Endothelial cell of umbilical vein (primary cell): ENCODE measurements around the gene PLCXD1. TPM values are rescaled to one million over a fixed set of nuclear protein-coding genes. Genes with fewer than 3 reads are reported as not detected.

ENCODE experiments used
- BruUV-seq: library from RNA; stranded (reverse); fragments of 400-500 nt; replicated peaks from 2 replicates; lab custom pipeline; 2021; lab: Mats Ljungman, UMichigan
- CTCF ChIA-PET: fragments of 300-600, 350-600 bp; sonication (Branson Sonifier 250); formaldehyde crosslinking; loops from one replicate; lab custom pipeline; 2021; ENCODE audit warnings: antibody characterized with exemption, inconsistent platforms; lab: Charles Lee
- POLR2A ChIA-PET: fragments of 300-600, 350-600 bp; sonication (Branson Sonifier 250); formaldehyde crosslinking; loops from one replicate; lab custom pipeline; 2021; ENCODE audit warnings: antibody characterized with exemption, inconsistent platforms; lab: Charles Lee
- DNase-seq: peaks from one replicate; pipeline ENCODE4 v3.0.0-alpha.2; 2011; ENCODE audit warnings: low read depth, low spot score
- FAIRE-seq: peaks from 2 replicates; lab custom pipeline; 2011; peaks lifted over from hg19 to GRCh38; lab: Jason Lieb, UNC
- H2AFZ ChIP-seq: 2 replicates; pipeline ENCODE4 v1.6.0; 2012; ENCODE audit warnings: low read depth, low read length, control low read depth, inconsistent platforms
- H3K27ac ChIP-seq: 2 replicates; pipeline ENCODE4 v1.5.1; 2011; ENCODE audit warnings: low read depth, mild to moderate bottlenecking, control low read depth, low read length, moderate library complexity; ENCODE audit not compliant: insufficient read depth
- H3K27me3 ChIP-seq, 2 experiments: 2 replicates each; pipeline versions ENCODE4 v1.6.0 to v1.6.1; 2011; ENCODE audit warnings: low read length in 2 of 2, mixed read lengths in 1 of 2; ENCODE audit not compliant: control insufficient read depth in 2 of 2, insufficient read depth in 2 of 2
- H3K36me3 ChIP-seq, 2 experiments: 2 replicates in 1 of 2; 3 replicates in 1 of 2; pipeline ENCODE4 v1.5.1; 2011; ENCODE audit warnings: low read length in 2 of 2, mild to moderate bottlenecking in 1 of 2, moderate library complexity in 1 of 2; ENCODE audit not compliant: control insufficient read depth in 2 of 2, insufficient read depth in 2 of 2; ENCODE audit errors: extremely low read depth in 1 of 2
- H3K4me1 ChIP-seq: 3 replicates; pipeline ENCODE4 v1.5.1; 2011; ENCODE audit warnings: mild to moderate bottlenecking, low read length; ENCODE audit not compliant: control insufficient read depth, insufficient read depth; ENCODE audit errors: extremely low read depth
- H3K4me2 ChIP-seq: 2 replicates; pipeline ENCODE4 v1.6.1; 2011; ENCODE audit warnings: low read length, control low read depth, mixed read lengths; ENCODE audit not compliant: insufficient read depth
- H3K4me3 ChIP-seq, 3 experiments: fragments of 200-600 bp in 1 of 3; sonication (generic), shearing (Covaris generic) in 1 of 3; replicated peaks in 1 of 3; 2 replicates each; pipeline ENCODE4 v1.5.1; 2011 to 2016; ENCODE audit warnings: control low read depth in 3 of 3, low read length in 3 of 3, mild to moderate bottlenecking in 2 of 3, inconsistent platforms in 1 of 3, low read depth in 1 of 3, moderate library complexity in 1 of 3; ENCODE audit not compliant: insufficient read depth in 1 of 3
- H3K79me2 ChIP-seq: 2 replicates; pipeline ENCODE4 v1.6.0; 2012; ENCODE audit warnings: low read length, inconsistent platforms; ENCODE audit not compliant: control insufficient read depth, insufficient read depth
- H3K9ac ChIP-seq: replicated peaks from 2 replicates; pipeline ENCODE3; 2011; ENCODE audit warnings: low read length, control low read depth; ENCODE audit not compliant: insufficient read depth; ENCODE audit errors: extremely low read depth
- H3K9me1 ChIP-seq: replicated peaks from 3 replicates; pipeline ENCODE4 v1.6.0; 2011; ENCODE audit warnings: mild to moderate bottlenecking, low read length; ENCODE audit not compliant: control insufficient read depth, insufficient read depth; ENCODE audit errors: extremely low read depth
- H3K9me3 ChIP-seq: replicated peaks from 2 replicates; pipeline ENCODE4 v1.5.1; 2012; ENCODE audit warnings: low read length, inconsistent platforms; ENCODE audit not compliant: control insufficient read depth, insufficient read depth
- H4K20me1 ChIP-seq: replicated peaks from 2 replicates; pipeline ENCODE3; 2011; ENCODE audit warnings: mild to moderate bottlenecking, low read length; ENCODE audit not compliant: control insufficient read depth, insufficient read depth; ENCODE audit errors: extremely low read depth
- CTCF ChIP-seq, 2 donors: IDR thresholded peaks; 1 replicate in 1 of 2; 2 replicates in 1 of 2; pipeline ENCODE4 v1.5.1; 2011; ENCODE audit warnings: low read length in 2 of 2, mild to moderate bottlenecking in 2 of 2, moderate library complexity in 2 of 2, control low read depth in 1 of 2, inconsistent platforms in 1 of 2, low read depth in 1 of 2; ENCODE audit not compliant: insufficient read depth in 1 of 2; ENCODE audit errors: extremely low read depth in 1 of 2
- EZH2 ChIP-seq: IDR thresholded peaks from 2 replicates; pipeline ENCODE4 v1.6.1; 2012; ENCODE audit warnings: borderline replicate concordance, low read depth, mild to moderate bottlenecking, moderate library complexity, low read length, inconsistent platforms; ENCODE audit not compliant: severe bottlenecking
- FOS ChIP-seq: IDR thresholded peaks from 2 replicates; pipeline ENCODE4 v1.6.1; 2011; ENCODE audit warnings: mild to moderate bottlenecking, low read length, moderate library complexity, borderline replicate concordance; ENCODE audit not compliant: insufficient read depth
- JUN ChIP-seq: IDR thresholded peaks from 2 replicates; pipeline ENCODE4 v1.6.1; 2011; ENCODE audit warnings: borderline replicate concordance, low read depth; ENCODE audit not compliant: insufficient read length, insufficient read depth
- MAX ChIP-seq: IDR thresholded peaks from 2 replicates; pipeline ENCODE4 v1.6.1; 2011; ENCODE audit not compliant: insufficient read depth, insufficient read length
- MYC ChIP-seq: IDR thresholded peaks from one replicate; pipeline ENCODE4 v1.6.1; 2011; ENCODE audit warnings: mild to moderate bottlenecking, low read depth, low read length
- POLR2A ChIP-seq: IDR thresholded peaks from 2 replicates; pipeline ENCODE4 v1.6.1; 2012; ENCODE audit warnings: low read depth, mild to moderate bottlenecking, control low read depth, low read length
- POLR2AphosphoS5 ChIP-seq: IDR thresholded peaks from 2 replicates; pipeline ENCODE4 v1.6.1; 2012; ENCODE audit warnings: low read depth, mild to moderate bottlenecking, control low read depth, low read length, moderate library complexity; ENCODE audit not compliant: insufficient read depth
- dilution Hi-C: fragments of 300-500 bp; cut with MboI; formaldehyde crosslinking; loops from one replicate; pipeline ENCODE4 v1.15.0; 2019; ENCODE audit warnings: low sequenced_read_pairs; ENCODE audit not compliant: extremely low pct_ligation_motif_present
- intact Hi-C: fragments of 100-400 bp; cut with micrococcal nuclease; formaldehyde crosslinking; loops from one replicate; pipeline ENCODE4 v1.10.0; 2022
- polyA plus RNA-seq, 4 experiments: library from polyadenylated mRNA; depleted of rRNA in 3 of 4; stranded (reverse) in 3 of 4; unstranded in 1 of 4; fragments of >200 nt; gene quantifications; 2 replicates each; pipeline versions ENCODE4 v1.2.1 to v1.2.3, GENCODE V29; 2011 to 2012; ENCODE audit warnings: missing spikeins in 1 of 4
- total RNA-seq: library from RNA; stranded (reverse); gene quantifications from 2 replicates; pipeline ENCODE4 v1.2.3, GENCODE V29; 2021

The PLCXD1 gene
- total and polyA plus RNA-seq, 2 donors (not counting 3 experiments of a cell fraction or from before 2014, with no cell fraction given) = 11.7 to 16.8 TPM

- H3K36me3 ChIP-seq = no peaks in the 10 kb centered on the region
- H3K4me3 ChIP-seq = no peak overlapping the region
- TF ChIP-seq CTCF (IDR thresholded peaks at IDR 0.05; ENCODE audit: extremely low read depth in 1 of 2, insufficient read depth in 1 of 2, low read depth in 1 of 2, low read length in 2 of 2) = no peak
- TF ChIP-seq POLR2A = no peak
- no peak for TF ChIP-seq EZH2
- no peak for TF ChIP-seq MAX
- no peak for TF ChIP-seq FOS
- no peak for TF ChIP-seq JUN
- TF ChIP-seq POLR2AphosphoS5 = no peak
- TF ChIP-seq MYC = no peak
- POLR2A ChIA-PET = no interaction called here
- no peaks in the 10 kb centered on the region for H4K20me1 ChIP-seq
- no TSS peak for BruUV-seq
- H3K4me1 ChIP-seq = no peaks in the 10 kb centered on the region
- CTCF ChIA-PET = no interaction called here
- DNase-seq (no peak), FAIRE-seq (no peak)
- no peak overlapping the region for H2AFZ ChIP-seq
- H3K27ac ChIP-seq = no peak overlapping the region
- dilution Hi-C loops (no loop called here), intact Hi-C loops (no loop called here)
- H3K79me2 ChIP-seq = no peaks in the 10 kb centered on the region
- H3K27me3 ChIP-seq = no peaks in the 10 kb centered on the region
- no peaks in the 10 kb centered on the region for H3K9me3 ChIP-seq
- no peaks in the 10 kb centered on the region for H3K9me1 ChIP-seq
- H3K9ac ChIP-seq = no peak overlapping the region
- no peak overlapping the region for H3K4me2 ChIP-seq
These were observed 19.2 kb upstream of the PLCXD1 start for GRCh38 chrX:261919-262352.
